ENCODE results near the gene DNASE1L3.

The DNASE1L3 gene

GRCh38 chr3:58157700-58158099 is 53.1 kb downstream of the DNASE1L3 start:
- DNase-seq, result peak; percentile 36

GRCh38 chr3:58155838-58156237 is 54.9 kb downstream of the DNASE1L3 start:
- no peak for DNase-seq

- DNase-seq, result no peak
Observed at GRCh38 chr3:58154626-58155449, 55.9 kb downstream of the DNASE1L3 start.

DNA sequence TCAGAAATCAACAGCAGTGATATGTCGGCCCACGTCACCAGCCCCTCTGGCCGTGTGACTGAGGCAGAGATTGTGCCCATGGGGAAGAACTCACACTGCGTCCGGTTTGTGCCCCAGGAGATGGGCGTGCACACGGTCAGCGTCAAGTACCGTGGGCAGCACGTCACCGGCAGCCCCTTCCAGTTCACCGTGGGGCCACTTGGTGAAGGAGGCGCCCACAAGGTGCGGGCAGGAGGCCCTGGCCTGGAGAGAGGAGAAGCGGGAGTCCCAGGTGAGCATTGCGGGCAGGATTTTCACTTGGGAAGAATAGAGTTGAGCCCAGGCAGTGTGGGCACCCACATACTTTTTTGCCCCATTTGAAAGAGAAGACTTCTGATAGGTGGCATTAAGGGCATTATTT is 57.4 kb downstream of the DNASE1L3 start:
- no peak for DNase-seq

DNA sequence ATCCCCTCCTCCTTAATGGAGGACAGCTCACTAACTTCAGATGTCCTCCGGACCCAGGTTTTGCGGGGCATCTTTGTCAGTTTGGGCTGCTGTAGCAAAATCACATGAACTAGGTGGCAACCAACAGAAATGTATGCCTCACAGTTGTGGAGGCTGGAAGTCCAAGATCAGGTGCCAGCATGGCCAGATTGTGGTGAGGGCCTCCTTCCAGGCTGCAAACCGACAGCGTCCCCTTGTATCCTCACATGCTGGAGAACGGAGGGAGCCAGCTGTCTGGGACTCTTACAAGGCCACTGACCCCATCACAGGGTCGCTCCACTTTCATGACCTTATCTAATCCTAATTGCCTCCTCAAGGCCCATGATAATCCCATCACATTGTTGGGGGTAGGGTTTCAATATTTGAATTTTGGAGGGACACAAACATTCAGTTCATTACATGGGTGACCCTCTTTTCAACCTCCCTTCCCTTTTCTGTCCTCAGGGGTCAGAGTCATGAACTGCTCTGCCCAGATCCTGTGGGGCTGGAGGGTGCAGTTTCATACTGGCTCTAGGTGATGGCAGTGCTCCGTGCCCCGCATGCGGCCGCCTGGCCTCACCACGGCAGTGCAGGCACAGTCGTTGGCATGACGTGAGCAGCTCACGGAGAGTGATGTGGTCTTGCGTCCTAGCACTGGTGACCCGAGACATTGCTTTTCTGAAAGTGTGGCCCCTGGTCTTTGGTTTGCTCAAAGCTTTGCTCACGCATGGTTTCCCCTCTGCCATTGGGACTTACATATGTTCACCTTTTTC is 58.4 kb downstream of the DNASE1L3 start:
- no peak for DNase-seq

DNA sequence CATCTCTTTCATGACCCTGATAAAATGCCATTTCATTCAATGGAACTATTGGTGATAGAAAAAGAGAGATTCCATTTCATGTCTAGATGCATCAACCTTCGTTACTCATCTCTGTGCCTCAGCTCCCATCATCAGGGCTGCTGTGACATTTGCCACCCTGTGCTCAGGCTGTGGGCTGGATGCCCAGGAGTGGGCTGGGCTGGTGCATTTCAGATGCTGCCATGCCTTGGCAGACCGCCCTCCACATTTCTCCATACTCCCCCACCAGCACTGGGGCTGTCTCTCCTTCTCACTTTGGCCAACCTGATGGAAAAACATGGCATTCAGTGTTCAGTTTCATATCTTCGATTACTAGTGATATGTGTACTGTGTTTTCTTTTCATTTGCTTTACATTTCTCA is 59.1 kb downstream of the DNASE1L3 start:
- no peak for DNase-seq

GRCh38 chr3:58150810-58151199 is 60.0 kb downstream of the DNASE1L3 start:
- DNase-seq, result no peak

- DNase-seq, result no peak
Observed at GRCh38 chr3:58150130-58150809, 60.5 kb downstream of the DNASE1L3 start.

- DNase-seq, result peak; percentile 54
Observed at GRCh38 chr3:58148049-58148448, 62.7 kb downstream of the DNASE1L3 start.

GRCh38 chr3:58144478-58145325 is 66.1 kb downstream of the DNASE1L3 start:
- DNase-seq, result peak; percentile 6

- DNase-seq, result no peak
Observed at GRCh38 chr3:58143417-58144055, 67.2 kb downstream of the DNASE1L3 start.
